CD4-positive, alpha-beta T cell treated with Interleukin-2 at 100 ng/mL for 4 hours (primary cell): ENCODE results near the gene KLF16.

Experiments used
- DNase-seq: peaks from one replicate; pipeline ENCODE4 v3.0.0-alpha.2; 2020; ENCODE audit warnings: low spot score

The KLF16 gene

DNA sequence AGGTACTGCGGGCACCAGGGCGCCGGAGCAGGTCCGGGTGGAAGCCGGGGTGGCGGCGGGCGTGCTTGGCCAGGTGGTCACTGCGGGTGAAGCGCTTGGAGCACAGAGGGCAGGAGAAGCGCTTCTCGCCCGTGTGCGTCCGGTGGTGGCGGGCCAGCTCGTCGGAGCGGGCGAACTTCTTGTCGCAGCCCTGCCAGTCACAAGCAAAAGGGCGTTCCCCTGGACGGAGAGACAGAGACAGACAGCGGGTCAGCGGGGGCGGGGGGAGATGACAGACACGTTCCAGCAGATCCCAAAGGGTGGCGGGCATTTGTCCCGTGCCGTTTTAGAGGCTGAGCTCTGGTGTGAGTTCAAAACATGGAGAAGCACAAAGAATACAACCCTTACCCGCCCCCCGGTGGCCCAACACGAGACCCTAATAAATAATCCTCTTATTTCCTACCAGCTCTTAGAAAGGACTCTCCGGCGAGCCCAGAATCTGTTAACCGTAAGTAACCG is 8.8 kb downstream of the KLF16 start:
- no peak for DNase-seq

DNA sequence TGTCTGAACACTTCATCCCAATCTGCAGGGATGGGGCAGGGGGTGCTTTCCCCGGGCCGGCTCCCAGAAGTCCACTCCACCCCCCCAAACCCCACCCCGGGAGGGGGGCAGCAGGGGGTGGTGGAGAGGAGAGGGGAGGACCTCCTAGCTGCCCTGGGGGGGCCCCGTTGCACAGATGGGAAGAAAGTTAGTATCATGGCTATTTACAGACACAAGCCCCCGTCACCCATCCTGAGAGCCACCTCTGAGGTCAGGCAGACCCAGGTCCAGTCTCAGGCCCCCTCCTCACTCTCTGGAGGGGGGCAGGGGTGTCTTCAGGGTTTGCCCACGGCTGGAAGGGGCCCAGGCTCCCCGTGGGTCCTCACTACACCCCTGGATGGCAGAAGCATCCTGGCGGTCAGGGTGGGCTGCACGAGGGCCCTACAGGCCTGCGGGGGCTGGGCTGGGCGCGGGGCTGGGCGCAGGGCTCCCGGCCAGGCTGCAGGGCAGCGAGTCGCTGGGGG is 9.3 kb downstream of the KLF16 start:
- no peak for DNase-seq

DNA sequence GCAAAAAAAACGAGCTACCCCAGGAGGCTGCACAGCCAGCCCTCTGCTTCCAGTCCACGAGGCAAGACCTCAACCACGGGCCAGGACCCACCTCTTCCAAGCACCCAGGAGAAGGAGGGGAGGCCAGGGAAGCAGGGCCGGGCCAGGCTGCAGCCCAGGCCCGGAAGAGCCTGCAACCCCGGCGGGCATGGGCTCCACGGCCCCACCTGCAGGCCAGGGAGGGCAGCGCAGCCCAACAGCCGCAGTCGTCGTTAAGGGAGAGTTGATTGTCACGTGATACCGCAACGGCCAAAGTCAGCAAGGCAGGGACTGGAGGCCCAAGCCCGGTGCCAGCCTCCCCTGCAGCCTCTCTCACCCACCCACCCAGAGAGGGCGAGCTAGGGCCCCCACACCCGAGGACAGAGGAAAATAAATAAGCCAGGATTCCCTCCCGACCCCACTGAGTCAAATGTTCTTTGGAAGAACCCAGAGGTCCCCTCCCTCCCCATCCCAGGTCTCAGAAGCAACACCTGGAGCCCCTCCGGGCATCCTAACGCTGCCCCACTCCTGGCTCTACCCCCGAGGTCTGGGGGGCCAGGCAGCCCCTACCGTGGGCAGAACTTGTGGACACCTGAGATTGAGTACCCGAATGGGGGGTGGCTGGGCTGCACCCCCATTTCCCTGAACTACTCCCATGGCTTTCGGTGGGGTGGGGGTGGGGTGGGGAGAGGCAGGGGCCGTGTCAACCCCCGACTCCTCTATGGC is 9.9 kb downstream of the KLF16 start:
- DNase-seq = peak; percentile 79

DNA sequence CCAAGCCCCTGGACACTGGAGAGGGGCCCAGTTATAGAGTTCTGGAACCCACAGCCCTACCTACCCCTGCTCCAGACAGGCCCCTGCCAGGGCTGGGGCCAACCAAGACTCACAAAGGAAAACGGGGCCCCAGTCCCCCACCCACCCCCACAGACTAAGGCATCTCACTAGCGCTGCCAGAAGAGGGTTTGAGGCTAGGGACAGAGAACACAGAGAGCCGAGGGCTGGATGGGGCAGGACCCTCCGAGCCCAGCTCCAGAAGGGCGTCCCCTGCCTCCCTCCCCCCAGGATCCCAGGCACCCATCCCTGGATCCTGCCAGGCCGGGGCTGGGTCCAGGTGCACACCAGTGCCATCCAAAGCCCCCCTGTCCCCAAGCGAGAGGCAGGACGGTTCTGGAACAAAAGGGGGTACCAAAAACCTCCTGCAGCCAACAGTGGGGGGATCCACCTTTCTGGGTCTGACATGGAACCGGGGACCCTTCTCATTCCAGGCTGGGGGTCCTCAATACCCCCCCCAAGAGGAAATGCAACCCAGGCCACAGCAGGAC is 10.7 kb downstream of the KLF16 start:
- DNase-seq = no peak

DNA sequence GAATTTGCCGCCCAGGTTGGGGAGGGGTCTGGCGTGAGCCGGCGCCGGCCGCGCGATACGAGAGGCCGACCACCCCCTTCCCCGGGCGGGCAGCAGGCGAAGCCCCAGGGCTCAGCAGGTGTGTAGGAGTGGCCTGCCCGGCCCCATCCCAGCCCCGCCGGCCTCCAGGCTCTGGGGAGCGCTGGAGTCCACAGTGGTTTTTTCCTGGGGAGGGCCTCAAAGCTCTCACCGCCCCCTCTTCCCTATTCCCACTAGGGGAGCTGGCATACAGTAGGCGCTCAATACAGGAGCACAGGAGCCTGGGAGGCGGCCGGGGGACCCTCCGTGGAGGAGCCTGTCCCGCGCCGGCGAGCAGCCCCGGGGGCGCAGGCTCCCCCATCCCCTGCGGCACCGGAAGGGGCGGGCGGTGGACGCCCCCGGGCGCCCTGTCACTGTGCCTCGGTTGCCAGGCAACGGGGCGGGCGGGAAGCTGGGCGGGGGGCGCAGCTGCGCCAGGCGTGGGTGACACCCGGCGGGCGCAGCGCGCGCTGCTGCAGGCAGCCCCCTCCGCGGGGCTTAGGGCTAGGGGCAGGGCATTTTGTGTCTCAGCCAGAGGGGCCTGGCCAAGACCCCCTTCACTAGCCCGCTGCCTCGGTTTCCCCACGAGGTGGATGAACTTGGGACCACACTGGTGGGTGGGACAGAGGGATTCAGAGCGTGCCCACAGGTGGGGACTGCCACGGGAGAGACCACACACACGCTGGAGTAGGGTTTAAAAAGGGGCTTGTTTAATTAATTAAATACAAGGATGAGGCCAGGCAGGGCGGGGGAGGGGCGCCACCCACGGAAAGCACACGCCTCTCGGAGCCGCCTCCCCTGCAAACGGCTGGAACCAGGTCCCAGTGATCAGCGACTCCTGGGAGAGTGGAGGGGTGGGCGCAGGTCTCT is 11.5 kb downstream of the KLF16 start:
- peak; percentile 56 for DNase-seq

DNA sequence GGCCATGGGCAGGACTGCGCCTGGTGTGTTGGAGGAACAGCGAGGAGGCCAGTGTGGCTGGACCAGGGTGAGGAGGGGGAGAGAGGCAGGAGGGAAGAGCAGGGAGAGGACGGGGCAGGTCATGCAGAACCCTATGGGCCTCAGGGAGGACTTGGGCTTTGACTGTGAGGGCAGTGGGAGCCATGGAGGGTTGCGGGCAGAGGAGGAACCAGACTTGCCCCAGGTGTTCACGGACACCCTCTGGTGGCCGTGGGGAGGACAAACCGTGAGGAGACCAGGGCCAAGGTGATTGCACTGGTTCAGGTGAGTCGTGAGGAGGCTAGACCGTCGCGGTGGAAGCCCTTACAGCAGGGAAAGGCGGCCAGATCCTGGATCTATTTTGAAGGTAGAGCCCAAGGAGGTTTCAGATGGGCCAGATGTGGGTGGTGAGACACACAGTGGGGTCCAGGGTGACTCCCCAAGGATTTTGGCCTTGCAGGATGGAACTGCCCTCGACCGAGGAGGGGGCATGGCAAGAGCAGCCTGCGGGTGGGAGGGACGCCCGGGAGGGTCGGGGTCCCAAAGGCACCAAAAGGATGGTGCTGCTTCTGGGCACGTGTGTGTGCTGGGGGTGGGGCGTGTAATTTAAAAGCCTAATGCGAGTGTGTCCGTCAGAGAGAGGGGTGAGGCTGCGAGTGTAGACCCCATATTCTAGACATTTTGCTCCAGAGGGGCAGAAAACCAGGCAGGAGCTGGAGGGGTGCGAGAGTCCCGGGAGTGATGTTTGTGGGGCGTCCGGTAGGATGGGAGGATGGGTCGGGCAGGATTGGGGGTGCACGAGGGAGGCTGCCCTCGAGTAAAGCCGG is 12.3 kb downstream of the KLF16 start:
- no peak for DNase-seq

DNA sequence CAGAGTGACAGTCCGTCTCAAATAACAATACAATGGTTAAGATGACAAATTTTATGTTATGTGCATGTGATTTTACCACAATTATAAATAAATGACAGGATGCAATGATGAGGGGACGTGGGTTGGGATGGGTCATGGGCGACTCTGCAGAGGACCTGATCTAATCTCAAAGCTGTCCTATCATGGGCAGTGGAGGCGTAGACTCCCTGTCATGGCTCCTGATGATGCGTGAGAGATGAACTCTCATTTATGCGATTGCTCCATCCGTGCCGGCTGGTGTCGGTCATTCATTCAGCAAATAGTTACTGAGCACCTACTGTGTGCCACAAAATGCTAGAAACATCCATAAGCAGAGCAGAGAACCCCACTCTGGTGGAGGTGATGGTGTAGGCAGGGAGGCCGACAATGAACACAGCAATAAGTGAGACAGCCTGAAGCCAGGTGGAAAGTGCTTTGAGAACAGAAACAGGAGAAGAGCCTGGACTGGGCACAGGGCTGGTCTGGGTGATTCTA is 13.4 kb downstream of the KLF16 start:
- DNase-seq = no peak

DNA sequence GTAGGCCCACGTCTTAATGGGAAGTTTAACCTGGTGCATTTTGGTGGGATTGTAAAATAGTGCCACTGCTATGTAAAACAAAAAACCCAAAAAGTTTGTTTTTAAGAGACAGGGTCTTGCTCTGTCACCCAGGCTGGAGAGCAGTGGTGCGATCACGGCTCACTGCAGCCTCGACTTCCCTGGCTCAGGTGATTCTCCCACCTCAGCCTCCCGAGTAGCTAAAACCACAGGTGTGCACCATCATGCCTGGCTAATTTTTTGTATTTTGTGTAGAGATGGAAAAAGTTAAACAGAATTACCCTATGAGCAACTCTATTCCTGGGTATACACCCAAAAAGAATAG is 14.3 kb downstream of the KLF16 start:
- no peak for DNase-seq

DNA sequence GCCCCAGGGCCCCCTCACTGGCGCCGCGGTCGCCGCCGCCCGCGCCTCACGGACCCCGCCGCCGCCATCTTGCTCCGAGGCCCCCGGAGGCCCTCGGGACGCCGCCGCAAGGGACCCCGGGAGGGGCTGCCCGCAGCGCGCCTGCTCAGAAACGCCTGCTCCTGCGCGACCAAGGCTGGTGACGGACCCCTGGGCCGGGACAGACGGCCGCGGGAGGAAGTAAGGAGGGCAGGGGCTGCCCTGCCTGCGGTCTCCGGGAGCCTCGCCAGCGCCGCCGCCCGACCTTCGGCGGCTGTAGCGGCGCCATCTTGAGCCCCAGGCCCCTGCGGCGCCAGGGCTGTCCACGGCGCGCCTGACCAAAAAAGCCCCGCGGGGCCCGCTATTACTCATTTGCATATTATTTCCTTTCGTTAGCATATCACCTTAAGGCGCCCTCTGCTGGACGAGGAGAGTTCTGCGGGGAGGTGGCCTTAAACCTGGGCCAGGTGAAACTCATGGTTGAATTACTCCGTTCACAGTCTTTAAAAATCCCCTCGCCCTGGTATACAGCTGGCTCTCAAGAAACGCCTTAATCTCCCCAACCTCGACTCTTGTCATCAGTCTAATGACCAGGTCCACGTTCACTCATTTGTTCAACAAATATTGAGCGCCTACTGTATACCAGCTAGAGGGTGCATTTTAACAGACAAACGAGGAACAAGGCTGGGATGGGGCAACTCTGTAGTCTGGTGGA is 14.8 kb downstream of the KLF16 start, which contains the start of gene REXO1:
TSS of gene REXO1 (minus strand) at position 85 of the 733 bp plus-strand sequence. CDS start 125 bp downstream, outside the sequence.
- peak; percentile 99 for DNase-seq

DNA sequence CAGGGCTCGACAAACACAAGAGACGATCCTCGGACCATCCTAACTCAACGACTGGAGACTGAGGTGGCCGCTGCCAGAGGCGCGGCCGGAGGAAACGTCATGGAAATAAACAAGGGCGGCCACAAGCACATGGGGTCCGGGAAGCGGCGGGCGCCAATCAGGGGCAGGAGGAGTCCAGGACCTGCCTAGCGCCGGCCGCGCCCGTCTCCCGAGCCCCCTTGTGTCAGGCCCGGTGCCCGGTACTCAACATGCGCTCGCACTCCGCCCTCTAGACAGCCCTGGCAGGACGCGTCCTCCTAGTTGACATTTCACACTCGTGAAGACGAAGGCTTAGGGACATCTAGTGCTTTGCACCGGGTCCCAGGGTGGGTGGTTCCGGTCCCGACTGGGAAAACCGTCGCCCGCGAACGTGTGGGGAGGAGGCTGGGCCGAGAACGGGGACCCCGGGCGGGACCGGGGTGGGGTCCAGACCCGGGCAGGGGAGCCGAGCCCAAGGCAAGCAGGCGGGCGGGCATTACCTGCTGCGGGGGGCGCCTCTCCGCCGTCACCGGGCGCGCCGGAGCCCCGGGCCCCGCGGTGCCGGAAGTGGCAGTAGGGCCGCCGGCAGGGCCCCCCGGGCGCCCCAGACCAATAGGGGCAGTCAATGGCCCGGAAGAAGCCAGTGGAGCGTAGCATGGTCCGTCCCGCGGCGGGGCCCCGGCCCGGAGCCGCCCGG is 15.5 kb downstream of the KLF16 start:
- DNase-seq = no peak

DNA sequence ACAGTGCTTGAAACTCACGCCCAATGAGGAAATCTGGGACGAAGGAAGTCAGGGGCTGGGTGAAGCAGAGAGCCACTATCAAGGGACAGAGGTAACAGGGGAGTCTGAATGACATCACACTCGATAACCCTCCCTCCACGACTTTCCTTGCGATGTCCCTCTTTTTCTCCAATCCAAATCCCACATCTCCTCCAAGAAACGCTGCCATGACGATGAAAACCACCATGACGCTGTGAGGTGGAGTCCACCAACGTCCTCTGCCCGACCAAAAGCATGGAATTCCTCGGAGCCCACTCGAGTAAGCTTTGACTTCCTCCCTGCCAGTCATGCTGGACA is 16.1 kb downstream of the KLF16 start:
- DNase-seq = no peak

DNA sequence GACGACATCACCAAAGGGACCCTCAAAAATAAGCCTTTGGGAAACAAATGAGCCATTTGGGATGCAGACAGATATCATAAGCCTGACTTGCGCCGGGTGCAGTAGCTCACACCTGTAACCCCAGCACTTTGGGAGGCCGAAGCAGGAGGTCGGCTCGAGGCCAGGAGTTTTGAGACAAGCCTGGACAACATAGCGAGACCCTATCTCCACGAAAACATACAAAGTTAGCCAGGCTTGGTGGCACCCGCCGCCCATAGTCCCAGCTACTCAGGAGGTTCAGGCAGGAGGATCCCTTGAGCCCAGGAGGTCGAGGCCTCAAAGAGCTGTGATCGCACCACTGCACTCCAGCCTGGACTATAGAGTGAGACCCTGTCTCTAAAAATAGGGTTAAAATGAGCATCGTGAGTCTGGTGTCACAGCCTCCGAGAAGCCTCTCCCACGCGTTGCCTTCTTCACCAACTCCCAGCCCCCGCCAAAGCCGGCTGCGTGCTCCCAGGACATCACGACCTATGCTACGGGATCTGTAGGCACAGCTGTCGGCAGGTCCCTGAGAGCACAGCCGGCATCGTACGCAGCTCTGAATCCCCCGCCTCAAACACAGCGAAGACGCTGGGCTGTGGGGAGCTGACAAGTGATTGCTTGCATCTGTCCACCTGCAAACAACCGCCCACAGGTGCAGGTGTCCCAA is 16.7 kb downstream of the KLF16 start:
- DNase-seq = no peak

DNA sequence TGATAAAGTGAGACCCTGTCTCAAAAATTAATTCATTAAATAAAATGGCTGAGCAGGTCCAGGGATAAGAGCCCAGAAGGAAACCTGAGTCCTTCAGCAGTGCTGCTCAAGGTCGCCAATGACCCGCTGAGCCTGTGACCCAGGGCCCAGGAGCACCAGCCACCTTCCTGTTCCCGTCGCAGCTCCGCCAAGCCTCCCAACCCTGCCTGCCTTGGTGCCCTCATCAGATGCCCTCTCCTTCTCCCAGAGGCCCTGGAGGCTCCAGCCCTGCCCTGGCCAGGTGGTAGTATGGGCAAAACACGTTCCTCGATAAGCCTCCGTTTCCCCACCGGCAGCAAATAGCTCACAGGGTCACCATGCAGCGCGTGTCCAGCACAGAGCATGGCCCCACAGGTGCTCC is 17.7 kb downstream of the KLF16 start:
- no peak for DNase-seq

DNA sequence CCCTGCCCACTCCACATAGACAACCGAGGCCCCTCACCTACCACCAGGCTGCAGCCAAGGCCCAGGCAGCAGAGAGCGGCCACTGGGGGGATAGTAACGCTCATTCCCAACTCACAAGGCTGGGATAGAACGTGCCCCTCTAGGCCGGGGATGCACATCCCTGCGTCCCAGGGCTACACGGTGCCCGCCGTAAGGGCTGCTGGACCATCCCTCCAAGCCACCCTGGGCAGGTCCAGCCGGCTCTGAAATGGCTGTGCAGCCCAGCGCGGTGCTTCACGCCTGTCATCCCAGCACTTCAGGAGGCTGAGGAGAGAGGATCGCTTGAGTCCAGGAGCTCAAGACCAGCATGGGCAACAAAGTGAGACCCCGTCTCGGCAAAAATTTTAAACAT is 18.3 kb downstream of the KLF16 start:
- DNase-seq = no peak

DNA sequence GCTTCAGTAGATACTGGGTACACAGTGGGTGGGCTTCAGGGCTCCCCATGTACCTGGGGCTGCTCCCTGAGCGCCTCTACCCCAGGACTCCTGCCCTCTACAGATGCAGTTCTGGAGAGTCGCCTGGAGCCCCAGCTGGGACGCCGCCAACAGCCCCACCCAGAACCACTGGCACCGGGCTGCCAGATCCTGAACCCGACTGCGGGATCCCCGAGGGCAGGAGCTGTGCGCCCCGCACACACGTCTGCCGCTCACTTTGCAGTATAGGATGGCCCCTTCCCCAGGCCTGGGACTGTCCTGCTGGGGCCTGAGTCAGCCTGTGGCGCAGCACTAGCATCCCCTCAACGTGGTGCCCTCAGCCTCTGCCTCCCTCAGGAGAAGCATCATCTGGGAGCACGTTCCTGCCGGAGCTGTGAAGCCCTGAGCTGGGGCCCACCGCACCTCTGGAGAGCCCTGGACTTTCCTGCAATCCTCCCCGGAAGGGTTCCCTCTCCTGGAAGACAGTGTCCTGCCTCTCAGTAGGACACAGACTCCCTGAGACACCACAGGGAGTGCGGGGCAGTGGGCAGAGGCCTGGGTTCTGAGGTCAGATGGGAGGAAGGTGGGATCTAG is 18.8 kb downstream of the KLF16 start:
- DNase-seq = no peak

DNA sequence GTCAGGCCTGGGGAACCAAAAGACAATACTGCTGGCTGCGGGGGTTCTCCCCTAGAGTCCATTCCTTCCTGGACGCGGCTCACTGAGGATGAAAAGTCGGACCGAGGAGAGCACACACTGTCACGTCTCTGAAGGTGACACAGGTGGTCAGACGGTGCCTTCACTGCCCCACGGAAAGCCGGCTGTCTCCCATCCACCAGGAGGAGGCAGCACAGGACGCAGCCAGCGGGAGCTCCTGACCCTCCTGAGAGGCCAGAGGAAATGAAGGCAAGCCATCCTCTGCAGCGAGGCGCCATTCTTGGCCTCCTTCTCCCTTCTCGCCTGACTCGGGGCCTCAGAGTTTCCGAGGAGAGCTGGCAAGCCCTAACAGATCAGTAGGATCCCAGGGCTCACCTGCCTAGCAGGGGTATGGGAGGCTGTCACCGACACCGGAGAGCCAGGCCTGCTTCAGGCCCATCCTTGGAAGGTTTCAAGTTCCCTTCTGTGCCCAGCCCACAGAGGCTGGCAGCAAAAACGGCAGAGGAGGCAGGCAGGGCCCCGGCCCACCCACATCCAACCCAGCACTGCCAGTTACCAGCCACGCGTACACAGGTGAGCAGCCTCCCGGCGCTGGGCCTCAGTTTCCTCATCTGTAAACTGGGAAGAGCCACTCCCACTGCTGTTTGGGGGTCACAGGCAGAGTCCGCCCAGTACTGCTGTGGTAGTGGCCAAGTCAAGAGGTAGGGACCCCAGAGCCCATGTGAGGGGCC is 19.6 kb downstream of the KLF16 start:
- DNase-seq = no peak

DNA sequence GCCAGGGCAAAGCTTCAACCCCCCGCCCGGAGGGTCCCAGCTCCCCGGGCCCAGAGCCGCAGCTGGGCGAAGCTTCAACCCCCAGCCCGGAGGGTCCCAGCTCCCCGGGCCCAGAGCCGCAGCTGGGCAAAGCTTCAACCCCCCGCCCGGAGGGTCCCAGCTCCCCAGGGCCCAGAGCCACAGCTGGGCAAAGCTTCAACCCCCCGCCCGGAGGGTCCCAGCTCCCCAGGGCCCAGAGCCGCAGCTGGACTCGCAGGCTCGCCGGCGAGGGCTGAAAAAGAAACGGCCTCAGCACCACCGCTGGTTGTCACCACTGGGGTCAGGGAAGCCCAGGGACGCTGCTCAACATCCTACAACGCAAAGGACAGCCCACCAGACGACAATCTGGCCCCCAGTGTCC is 20.3 kb downstream of the KLF16 start:
- DNase-seq = no peak

DNA sequence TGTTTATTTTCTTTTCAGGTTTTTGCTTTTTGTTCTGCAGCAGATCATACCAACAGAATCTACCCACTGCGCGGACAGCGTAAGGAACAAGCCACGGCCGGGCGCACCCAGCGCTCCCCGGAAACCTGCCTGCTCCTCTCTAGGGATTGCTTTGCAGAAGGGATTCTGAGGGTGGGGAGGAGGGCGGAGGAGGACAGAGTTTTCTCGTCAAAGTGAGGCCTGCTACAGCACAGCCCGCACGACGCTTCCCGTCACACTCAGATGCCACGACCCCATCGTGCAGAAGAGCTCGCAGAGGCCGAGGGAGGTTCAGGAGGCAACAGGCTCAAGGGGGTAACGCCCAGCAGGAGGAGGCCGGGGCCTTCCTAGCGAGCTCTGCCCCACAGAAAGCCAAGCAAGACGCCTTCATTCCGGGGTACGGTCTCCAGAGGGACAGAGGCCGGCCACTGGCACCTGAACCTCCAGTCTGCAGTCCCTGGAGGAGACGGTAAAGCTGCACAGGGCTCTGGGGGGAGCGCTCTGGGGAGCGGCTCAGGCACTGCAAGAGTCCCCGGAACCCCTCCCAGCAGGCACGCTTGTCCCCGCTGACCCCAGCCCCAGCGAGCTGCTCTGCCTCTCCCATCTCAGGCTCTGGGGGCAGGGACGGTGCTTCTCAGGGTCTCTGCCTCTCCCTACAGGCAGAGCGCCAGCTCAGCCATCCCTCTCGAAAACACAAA is 22.0 kb downstream of the KLF16 start:
- no peak for DNase-seq
